SW480 (cell line): Measurements from ENCODE around the gene C4BPA.

Experiments used
- DNase-seq: peaks from one replicate; pipeline ENCODE4 v3.0.0-alpha.2; 2016; ENCODE audit warnings: low spot score

The C4BPA gene

GRCh38 chr1:207124389-207124788 is 20.4 kb downstream of the C4BPA start:
- DNase-seq: no peak

GRCh38 chr1:207128336-207128921 is 24.4 kb downstream of the C4BPA start:
- no peak for DNase-seq

- no peak for DNase-seq
Measured at GRCh38 chr1:207129053-207129452, 25.0 kb downstream of the C4BPA start.

GRCh38 chr1:207130252-207131036 is 26.4 kb downstream of the C4BPA start:
- no peak for DNase-seq

- DNase-seq: no peak
Measured at GRCh38 chr1:207131163-207131562, 27.1 kb downstream of the C4BPA start.

GRCh38 chr1:207134581-207134980 is 30.5 kb downstream of the C4BPA start:
- no peak for DNase-seq

GRCh38 chr1:207139616-207140015 is 35.6 kb downstream of the C4BPA start:
- no peak for DNase-seq

GRCh38 chr1:207140536-207140935 is 36.5 kb downstream of the C4BPA start:
- no peak for DNase-seq

GRCh38 chr1:207145401-207146058 is 41.5 kb downstream of the C4BPA start:
- no peak for DNase-seq

- no peak for DNase-seq
Measured at GRCh38 chr1:207151920-207152319, 47.9 kb downstream of the C4BPA start.

GRCh38 chr1:207152792-207153468 is 48.9 kb downstream of the C4BPA start:
- DNase-seq: peak; percentile 18

- DNase-seq: no peak
Measured at GRCh38 chr1:207155028-207155427, 51.0 kb downstream of the C4BPA start.

GRCh38 chr1:207156095-207156494 is 52.1 kb downstream of the C4BPA start:
- DNase-seq: no peak

- no peak for DNase-seq
Measured at GRCh38 chr1:207156826-207157225, 52.8 kb downstream of the C4BPA start.

GRCh38 chr1:207164086-207164485 is 60.1 kb downstream of the C4BPA start:
- no peak for DNase-seq

GRCh38 chr1:207172321-207172720 is 68.3 kb downstream of the C4BPA start:
- no peak for DNase-seq

GRCh38 chr1:207172885-207173284 is 68.9 kb downstream of the C4BPA start:
- DNase-seq: no peak

- no peak for DNase-seq
Measured at GRCh38 chr1:207173396-207173795, 69.4 kb downstream of the C4BPA start.

- DNase-seq: no peak
Measured at GRCh38 chr1:207174913-207175312, 70.9 kb downstream of the C4BPA start.

- no peak for DNase-seq
Measured at GRCh38 chr1:207179036-207179435, 75.0 kb downstream of the C4BPA start.

- DNase-seq: peak; percentile 7
Measured at GRCh38 chr1:207181847-207182246, 77.8 kb downstream of the C4BPA start.

GRCh38 chr1:207186503-207186902 is 82.5 kb downstream of the C4BPA start:
- no peak for DNase-seq

- no peak for DNase-seq
Measured at GRCh38 chr1:207188901-207189300, 84.9 kb downstream of the C4BPA start.
